HL-60 (cell line): ENCODE measurements around the gene TNNT2.

Source experiments
- DNase-seq, 2 experiments: peaks; one replicate each; pipeline ENCODE4 v3.0.0-alpha.2; 2010 to 2020; ENCODE audit warnings: low read depth in 1 of 2, low spot score in 1 of 2
- H3K27ac ChIP-seq: fragments of 250-450 bp; sonication (Bioruptor Pico); replicated peaks from 2 replicates; pipeline ENCODE4 v1.5.1; 2020; ENCODE audit warnings: mild to moderate bottlenecking, moderate library complexity
- H3K27me3 ChIP-seq: fragments of 250-450 bp; sonication (Bioruptor Pico); 2 replicates; pipeline ENCODE4 v1.5.1; 2021; ENCODE audit warnings: mild to moderate bottlenecking, moderate library complexity; ENCODE audit not compliant: insufficient read depth, poor library complexity, severe bottlenecking
- H3K4me3 ChIP-seq: replicated peaks from 2 replicates; pipeline ENCODE4 v1.5.1; 2011; ENCODE audit warnings: mild to moderate bottlenecking, control low read depth, low read length; ENCODE audit not compliant: insufficient read depth
- CTCF ChIP-seq: IDR thresholded peaks from one replicate; pipeline ENCODE4 v1.5.1; 2011; ENCODE audit warnings: low read length, control low read depth, inconsistent platforms; ENCODE audit not compliant: insufficient read depth
- GABPA ChIP-seq: IDR thresholded peaks from 2 replicates; pipeline ENCODE4 v1.6.1; 2012; ENCODE audit warnings: low read depth
- POLR2AphosphoS5 ChIP-seq: IDR thresholded peaks from 2 replicates; pipeline ENCODE4 v1.6.1; 2012; ENCODE audit warnings: low read depth
- SPI1 ChIP-seq: IDR thresholded peaks from 2 replicates; pipeline ENCODE4 v1.6.1; 2012; ENCODE audit warnings: low read depth, mild to moderate bottlenecking, borderline replicate concordance
- TF ChIP-seq, protein P1 (sequence below): IDR thresholded peaks from 2 replicates; pipeline ENCODE4 v1.6.1; 2012; ENCODE audit warnings: low read depth; ENCODE audit not compliant: insufficient replicate concordance

TNNT2 gene

GRCh38 chr1:201354151-201354900 is 23.2 kb downstream of the TNNT2 start:
- no peak overlapping the region for H3K4me3 ChIP-seq
- TF ChIP-seq SPI1: no peak
- TF ChIP-seq CTCF: no peak
- TF ChIP-seq GABPA: no peak
- no peak for TF ChIP-seq POLR2AphosphoS5
- TF ChIP-seq, protein P1, sequence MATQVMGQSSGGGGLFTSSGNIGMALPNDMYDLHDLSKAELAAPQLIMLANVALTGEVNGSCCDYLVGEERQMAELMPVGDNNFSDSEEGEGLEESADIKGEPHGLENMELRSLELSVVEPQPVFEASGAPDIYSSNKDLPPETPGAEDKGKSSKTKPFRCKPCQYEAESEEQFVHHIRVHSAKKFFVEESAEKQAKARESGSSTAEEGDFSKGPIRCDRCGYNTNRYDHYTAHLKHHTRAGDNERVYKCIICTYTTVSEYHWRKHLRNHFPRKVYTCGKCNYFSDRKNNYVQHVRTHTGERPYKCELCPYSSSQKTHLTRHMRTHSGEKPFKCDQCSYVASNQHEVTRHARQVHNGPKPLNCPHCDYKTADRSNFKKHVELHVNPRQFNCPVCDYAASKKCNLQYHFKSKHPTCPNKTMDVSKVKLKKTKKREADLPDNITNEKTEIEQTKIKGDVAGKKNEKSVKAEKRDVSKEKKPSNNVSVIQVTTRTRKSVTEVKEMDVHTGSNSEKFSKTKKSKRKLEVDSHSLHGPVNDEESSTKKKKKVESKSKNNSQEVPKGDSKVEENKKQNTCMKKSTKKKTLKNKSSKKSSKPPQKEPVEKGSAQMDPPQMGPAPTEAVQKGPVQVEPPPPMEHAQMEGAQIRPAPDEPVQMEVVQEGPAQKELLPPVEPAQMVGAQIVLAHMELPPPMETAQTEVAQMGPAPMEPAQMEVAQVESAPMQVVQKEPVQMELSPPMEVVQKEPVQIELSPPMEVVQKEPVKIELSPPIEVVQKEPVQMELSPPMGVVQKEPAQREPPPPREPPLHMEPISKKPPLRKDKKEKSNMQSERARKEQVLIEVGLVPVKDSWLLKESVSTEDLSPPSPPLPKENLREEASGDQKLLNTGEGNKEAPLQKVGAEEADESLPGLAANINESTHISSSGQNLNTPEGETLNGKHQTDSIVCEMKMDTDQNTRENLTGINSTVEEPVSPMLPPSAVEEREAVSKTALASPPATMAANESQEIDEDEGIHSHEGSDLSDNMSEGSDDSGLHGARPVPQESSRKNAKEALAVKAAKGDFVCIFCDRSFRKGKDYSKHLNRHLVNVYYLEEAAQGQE: no peak
- no peak for DNase-seq
- no peak overlapping the region for H3K27ac ChIP-seq
- H3K27me3 ChIP-seq: no peaks in the 10 kb centered on the region

- TF ChIP-seq CTCF: no peak
- H3K4me3 ChIP-seq: no peak overlapping the region
These were observed 24.1 kb downstream of the TNNT2 start for GRCh38 chr1:201353186-201353940.

GRCh38 chr1:201351617-201352016 is 25.9 kb downstream of the TNNT2 start:
- no peak for DNase-seq
- Histone ChIP-seq H3K4me3 (no peak overlapping the region), H3K27me3 (no peaks in the 10 kb centered on the region), H3K27ac (no peak overlapping the region)
- TF ChIP-seq POLR2AphosphoS5 (no peak), SPI1 (no peak), GABPA (no peak), CTCF (no peak)
- TF ChIP-seq, protein P1: no peak

More at GRCh38 chr1:201353186-201353940, 24.1 kb downstream of the TNNT2 start:
- Histone ChIP-seq H3K27me3 (no peaks in the 10 kb centered on the region), H3K27ac (no peak overlapping the region)
- no peak for DNase-seq
